GM21526 (cell line): ENCODE data around the gene NPHP4.

Source experiments
- ATAC-seq: cut with Tn5 transposase; IDR thresholded peaks from one replicate; pipeline ENCODE4 v1.9.1; 2021; ENCODE audit warnings: moderate library complexity; ENCODE audit not compliant: unreplicated experiment, low FRiP score

The NPHP4 gene

DNA sequence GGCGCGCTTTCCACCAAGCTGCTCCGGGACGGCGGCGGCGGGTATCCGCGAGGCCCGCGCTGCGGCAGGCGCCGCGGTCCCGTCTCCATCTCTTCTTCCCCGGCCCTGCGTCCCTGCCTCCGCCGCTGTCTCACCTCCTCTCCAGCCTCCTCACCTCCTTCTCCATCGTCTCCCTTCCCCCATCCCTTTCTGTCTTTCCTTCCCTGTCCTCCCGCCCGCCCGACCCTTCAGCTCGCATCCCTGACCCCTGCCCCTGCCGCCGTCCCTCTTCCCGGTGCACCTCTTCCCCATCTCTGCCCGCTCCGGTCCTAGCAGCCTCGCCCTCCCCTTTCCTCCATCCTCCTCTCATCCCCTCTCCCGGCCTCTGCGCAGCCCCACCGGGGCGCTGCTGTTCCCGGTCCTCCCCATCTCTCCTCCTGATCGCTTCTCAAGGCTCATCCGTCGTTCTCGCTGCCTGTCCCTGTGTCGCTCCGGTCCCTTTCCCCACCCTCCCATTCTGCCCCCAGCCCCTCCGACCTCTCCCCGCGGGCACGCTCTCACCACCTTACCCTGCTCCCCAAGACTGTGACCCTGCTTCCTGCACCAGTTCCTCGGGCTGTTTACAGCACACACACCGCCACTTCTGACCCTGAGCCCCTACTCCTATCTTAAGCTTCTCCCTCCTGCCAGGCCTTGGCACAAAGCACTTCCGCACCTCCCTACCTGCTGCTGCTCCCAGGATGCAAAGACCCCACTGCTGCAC is 760 bp upstream of the NPHP4 start:
- no peak for ATAC-seq

DNA sequence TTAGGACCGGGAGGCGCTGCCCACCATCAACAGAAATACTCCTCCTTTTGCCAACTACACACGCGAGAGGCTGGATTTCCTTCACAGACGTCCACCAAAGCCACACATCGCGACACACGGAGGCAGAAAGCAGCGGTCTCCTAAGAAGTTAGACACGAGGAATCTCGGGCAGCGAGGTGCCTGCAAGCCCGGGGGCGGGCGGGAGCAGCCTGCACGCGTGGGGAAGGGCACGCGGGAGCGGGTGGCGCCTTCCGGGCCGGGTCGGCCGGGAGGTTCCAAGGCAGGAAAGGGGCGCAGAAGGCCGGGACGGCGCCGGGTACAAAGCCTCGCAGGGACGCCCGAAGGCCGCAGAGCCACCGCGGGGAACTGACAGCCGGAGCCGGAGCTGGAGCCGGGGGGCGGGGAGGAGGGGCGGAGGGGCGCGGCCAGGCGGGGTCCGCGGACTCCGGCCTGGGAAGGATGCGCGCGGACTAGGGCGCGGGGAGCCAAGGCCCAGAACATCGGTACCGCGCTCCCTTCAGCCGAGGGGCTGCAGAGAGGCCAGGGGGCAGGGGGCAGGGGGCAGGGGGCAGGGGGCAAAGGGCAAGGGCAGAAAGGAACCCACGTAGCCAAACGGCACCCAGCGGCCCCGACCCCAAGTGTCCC is 722 bp downstream of the NPHP4 start:
- peak; percentile 13 for ATAC-seq

DNA sequence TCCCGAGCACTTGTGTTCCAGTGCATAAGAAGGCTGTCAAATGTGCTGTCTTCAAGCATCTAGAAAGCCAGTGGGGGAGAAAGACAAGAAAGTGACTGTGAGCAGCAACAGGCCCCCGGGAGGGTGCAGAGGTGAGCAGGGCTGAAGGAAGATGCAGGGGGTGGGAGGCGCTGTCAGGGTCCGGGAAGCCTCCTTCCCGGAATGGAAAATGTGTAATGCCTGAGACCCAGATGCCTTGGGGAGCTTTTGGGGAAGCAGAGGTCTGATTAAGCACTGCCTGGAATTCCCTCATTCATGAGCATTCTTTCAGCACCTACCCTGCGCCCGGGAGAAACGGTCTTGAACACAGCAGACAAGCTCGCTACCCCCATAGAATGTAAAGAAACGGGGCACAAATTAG is 1.3 kb downstream of the NPHP4 start:
- no peak for ATAC-seq

DNA sequence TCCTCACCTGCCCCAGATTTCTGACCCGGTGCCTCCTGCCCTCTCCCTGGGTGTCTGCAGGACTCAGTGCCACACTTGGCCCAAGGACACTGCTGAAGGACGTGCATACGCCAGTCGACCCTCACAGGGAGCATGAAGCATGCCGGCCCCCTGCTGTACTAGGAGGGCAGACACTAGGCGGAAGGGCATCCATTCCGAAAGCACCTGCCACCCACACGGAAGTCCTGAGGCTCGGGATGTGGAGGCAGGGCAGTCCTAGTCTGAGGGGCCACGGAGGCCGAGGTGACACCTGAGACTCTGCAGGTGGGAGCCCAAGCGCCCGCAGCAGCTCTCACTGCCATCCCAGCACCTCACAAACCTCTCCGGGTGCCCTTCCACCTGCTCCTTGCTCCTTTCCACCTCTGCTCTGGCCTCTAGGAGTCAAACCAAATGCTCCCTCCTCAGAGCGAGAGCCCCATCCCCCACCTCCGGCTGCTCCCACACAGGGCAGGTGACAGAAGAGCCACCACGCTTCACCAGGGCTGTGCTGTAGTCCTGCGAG is 2.4 kb downstream of the NPHP4 start:
- ATAC-seq: no peak

DNA sequence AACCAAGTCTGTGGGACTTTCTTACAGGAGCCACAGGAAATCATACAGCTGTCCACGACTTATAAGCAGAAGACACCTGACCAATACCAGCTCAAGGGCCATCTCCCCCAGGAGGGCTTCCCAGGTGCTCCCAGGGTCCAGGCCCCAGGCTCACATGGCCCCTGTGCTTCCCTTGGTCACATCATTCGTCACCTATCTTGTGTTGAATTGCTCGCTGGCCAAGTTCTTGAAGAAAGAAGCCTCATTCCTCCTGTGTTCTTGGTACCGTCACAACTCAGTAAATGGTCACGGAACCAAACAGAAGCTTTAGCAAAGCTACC is 3.0 kb downstream of the NPHP4 start:
- no peak for ATAC-seq

DNA sequence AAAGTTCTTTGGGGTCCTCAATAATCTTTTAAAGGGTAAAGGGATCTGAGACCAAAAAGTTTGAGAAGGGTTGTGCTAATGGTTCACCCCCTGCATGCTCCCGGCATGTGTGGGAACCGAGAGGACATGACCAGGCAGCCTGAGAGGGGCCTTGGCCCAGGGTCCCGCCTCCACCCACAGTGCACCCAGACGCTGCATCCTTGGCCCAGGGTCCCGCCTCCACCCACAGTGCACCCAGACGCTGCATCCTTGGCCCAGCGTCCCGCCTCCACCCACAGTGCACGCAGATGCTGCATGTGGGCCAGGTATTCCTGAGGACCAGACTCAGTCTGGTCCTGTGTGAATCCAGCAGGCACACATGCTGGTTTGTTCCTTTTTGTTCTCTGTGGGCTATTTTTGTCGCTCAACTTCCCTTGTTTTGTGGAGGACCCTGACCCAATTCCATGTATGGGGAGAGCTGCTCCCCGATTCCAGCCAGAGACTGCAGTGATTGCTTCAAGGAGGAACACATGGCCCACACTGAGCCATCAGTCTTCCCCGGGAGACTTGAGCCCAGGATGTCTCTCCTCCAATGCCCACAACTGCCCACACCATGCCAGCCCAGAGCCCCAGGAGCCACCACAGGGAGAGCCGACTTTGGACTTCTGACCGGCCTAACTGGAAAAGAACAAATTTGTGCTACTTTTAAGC is 3.5 kb downstream of the NPHP4 start:
- no peak for ATAC-seq

DNA sequence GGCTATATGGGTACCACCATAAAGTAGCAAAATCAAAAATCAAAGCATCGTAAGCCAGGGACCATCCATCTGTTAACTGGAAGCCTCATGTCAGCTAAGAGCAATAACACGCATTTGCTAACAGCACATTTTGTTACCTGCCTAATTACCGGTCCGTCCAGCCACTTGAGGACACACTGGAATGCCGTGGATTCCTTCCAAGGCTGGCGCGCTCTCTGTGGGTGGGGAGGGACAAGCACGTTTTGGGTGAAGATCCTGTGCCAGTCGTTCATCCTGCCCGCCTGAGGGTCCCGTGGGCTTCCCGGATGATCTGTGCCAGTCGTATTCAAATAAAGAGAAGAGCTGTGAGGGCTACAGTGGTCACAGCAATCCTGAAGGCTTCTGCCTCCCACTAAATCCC is 6.2 kb downstream of the NPHP4 start:
- no peak for ATAC-seq

DNA sequence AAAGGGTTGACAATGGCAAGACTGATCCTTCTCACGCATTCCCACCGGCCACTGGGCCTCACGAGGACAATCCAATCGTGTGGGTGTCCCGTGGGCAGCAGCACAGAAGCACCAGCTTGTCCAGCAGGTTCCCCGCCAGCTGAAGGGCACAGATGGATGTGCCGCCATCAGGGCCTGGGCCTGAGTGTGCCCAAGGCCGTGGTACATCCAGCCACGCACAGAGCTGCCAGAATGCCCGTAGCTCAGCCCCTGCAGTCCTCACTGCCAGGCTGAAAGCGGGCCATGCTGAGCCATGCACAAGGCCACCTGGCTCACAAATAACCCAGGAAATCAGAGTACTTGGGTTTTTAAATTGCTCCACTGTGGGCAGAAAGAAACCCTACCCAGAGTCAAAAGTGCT is 7.0 kb downstream of the NPHP4 start:
- ATAC-seq: no peak

DNA sequence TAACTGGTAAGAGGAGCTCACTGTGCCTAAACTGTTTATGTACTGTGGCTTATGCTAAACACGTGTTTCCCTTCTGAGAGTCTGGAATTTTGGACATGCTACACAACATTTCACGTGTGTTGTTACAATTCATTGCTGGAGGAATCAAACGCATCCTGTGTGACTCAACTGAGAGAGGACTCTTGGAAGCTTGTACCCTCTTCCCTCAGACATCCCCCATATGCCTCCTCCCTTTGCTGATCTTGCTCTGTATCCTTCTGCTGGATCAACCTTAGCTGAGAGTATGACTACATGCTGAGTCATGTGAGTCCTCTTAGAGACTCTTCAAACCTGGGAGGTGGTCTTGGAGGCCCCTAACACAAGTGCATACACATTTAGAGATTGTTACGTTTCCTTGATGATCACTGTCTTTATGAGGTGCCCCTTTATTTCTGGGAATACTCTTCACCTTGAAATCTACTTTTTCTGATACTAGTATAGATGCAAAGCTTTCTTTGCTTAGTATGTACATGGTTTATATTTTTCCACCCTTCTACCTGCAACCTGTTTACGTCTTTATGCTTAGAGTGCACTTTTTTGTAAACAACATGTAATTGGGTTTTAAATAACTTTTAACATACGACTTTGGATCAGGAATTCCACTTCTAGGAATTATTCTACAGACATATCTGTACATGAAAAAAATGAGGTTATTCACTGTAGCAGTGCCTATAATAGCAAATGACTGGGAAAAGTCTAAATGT is 8.7 kb downstream of the NPHP4 start:
- ATAC-seq: no peak

DNA sequence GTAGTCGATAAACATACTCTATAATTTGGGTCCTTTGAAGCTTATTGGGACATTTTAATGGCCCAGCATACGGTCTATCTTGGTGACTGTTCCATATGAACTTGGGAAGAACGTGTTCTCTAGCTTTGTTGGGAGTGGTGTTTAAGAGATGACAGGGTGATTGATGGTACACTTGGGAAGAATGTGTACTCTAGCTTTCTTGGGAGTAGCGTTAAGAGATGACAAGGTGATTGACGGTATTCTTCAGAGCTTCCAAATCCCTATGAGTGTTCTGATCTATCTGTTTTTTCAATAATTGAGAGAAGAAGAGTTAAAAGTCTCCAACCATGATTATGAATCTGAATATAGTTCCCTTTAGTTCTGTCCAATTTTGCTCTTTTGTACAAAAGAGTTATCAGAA is 9.4 kb downstream of the NPHP4 start:
- ATAC-seq: no peak

DNA sequence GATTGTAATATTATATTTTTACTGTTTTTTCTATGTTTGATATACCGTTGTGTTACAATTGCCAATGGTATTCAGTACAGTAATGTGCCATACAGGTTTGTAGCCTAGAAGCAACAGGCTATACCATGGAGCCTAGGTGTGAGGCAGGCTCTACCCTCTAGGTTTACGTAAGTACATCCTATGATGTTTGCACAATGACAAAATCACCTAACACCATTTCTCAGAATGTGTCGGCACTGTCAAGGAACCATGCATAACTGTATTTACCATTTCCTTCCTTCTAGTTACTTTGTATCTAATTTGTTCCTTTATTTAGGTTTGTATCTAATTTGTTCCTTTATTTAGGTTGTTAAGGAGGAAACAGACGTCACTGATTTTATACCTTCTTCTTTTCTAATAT is 9.9 kb downstream of the NPHP4 start:
- ATAC-seq: no peak

DNA sequence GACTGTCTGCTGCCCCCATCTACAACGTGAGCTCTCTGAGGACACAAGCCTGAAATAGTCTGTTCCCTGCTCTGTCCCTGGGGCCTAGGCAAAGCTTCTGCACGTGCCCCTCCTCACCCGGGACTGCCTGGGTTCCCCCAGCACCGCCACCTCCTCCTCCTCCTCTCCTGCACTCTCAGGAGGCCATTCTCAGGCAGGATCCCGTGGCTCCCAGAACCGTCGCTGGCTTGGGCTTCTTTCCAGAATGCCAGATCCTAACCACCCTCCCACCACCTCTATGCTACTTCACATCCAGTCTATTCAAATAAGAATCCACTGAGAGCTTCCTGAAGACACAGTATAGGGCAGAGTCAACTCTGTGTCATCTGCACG is 11.2 kb downstream of the NPHP4 start:
- ATAC-seq: no peak

DNA sequence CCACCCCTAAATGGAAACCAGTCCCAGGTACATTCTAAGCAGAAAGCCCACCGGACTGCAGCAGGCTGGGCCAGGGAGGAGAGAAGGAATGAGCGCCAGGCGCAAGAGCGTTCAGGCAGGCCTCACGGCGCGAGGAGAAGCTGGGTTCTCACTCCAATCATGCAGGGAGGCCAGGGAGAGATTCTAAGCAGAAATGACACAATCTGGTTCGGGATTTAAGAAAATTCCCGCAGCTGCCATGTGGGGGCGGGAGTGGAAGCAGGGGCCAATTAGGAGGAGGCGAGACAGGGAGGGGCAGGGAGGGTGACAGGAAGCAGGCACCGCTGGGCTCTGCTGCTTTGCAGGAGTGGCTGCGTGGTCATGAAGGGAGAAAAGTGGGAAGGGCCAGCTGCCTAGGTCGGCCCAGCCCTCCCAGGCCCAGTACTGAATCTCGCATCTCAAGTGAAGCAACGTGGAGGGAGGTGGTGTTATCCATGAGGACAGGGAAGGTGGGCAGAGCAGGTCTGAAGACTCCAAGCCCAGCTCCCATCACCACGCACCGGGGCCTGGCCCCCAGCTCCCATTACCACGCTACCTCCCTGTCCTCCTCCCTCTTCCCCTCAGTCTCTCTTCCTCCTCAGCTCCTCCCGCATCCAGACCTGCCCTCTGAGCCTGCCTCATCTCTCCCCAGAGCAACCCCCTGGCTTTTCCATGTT is 11.8 kb downstream of the NPHP4 start:
- ATAC-seq: no peak

DNA sequence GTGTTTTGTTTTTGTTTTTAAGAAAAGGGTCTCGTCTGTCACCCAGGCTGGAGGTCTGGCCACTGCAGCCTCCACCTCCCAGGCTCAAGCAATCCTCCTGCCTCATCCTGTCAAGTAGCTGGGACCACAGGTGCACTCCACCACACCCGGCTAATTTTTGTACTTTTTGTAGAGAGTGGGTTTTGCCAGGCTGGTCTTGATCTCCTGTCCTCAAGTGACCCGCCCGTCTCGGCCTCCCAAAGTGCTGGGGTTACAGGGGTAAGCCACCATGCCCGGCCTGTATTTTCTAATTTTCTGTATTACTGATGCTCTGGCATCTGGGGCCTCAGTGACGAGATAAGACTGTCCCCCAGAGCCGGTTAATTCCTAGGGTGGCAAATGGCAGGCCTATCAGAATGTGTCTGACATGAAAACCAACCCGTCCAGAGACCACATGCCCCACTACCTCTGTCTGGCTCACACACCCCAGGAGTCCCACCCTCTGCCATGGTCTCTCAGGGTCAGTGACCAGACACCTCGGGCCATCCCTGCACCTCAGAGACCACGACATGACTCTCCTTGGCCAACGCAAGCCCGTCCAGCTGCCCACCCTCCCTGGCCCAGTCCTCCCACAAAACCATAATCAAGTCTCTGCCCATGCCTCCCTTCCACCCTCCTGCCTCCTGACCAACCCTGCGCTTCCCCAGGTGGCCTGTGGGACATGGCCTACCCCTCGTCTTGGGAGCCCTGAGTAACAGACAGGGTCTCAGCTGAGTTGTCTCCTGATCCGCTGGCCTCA is 12.5 kb downstream of the NPHP4 start:
- no peak for ATAC-seq

DNA sequence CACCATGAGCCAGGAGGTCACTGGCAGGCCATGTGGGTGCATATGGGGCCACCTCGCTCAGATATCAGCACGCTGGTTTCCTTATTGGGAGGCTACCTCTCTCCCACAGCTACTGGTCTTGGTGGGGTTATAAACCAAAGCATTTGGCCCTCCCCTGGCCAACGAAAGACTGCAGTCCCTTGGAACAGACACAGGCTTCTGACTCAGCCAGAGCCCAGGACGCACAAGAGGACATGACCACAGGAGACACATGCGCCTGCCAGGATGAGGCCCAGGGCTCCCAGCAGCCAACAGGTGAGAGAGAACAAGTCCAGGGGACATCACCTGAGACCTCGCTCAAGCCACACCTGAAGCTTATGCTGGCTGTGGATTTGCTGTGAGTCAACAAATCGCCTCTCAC is 13.8 kb downstream of the NPHP4 start:
- ATAC-seq: no peak

DNA sequence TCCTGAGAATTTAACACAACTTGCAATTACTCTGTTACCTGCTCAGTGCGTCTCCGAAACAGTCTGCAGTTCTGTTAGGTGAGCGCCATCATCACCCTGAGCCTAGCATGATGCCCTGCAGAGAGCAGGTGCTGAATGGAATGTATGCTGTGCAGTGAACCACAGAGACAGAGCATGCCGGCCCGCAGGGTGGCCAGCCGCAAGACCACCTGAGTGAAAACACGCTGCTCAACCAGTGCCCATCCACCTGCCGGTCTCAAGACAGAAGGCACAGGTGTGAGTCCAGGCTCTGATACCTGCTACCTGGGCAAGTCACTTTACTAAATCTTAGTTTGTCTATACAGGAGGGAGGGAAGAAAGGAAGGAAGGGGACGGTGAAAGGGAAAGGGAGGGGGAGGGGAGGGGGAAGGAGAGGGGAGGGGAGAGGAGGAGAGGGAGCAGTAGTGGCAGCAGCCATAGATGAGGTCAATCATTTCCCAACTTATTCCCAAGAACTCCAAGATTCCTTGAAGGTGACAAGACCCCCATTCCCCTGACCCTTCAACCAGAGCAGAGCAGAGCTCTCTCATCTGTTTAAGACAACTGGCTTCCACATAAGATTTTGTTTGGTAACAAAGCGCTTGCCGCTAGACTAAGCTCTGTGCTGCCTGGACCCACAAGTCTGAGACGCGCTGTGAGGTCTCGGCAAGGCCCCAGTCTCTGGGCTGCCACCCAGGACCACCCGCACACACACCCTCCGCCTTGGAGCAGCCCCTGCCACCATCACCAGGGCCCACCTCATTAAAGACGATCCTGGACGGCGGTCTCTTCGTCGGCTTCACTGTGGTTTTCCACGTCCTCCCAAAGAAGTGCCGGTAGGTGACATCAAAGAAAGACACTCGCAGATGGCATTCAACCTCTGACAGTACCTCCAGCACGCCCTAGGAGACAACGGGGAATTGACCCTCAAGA is 14.5 kb downstream of the NPHP4 start:
- no peak for ATAC-seq

DNA sequence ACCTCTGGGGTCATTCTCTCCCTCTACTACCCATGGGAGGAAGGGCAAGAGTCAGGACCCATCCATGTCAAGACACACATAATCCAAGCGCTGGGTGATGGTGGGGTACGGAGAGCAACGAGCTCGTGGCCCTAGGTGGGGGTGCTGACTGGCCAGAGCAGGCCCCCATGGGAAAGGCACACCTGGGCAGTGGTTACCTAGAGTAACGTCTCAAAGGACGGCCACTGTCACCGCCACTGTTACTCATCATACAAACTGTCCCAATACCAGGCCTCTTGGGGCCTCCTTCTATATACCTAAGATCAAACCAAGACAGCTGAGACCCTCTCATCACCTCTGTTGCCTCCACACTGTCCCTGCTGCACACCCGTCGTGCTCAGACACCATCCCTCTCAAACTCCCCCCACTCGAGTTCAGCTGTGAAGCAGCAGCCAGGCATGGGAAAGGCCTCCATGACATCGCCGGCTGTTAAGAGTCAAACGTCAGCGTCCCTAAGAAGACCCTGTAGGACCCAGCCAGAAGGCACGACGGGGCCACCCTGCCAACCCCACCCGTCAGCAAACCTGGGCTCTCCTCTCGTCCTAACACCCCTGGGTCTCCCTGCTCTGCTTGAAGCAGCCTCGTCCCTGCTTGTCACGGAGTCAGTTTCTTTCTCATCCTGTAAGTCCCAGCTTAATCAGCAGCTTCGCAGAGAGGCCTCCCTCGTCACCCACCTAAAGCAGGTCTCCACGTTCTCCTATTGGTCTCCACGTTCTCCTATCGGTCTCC is 15.3 kb downstream of the NPHP4 start:
- ATAC-seq: no peak

DNA sequence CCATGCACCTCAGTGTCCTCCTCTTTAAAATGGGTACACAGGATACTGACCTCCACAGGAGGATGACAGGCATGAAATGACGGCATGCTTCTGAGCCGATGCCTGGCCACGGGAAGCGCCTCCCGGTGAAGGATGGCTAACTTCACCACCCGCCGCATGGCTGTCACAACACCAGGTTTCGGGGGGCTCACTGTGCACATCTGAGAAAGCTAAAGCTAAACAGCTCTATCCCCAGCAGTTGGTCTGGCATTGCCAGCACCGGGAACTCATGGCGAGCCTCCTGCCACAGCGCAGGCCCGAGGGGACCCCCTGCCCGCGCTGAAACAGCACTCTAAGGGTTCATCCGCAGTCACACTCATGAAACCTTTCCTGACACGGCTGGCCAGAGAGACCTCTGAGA is 16.0 kb downstream of the NPHP4 start:
- no peak for ATAC-seq
